Stimulated activated CD8-positive, alpha-beta memory T cell treated with anti-CD3 and anti-CD28 coated beads, Interleukin-7, amount 100 ng/mL, for 1 hour (primary cell): ENCODE measurements around the gene PRELID3B.
"Not testable (repeated sequence)": the region's sequence is repeated elsewhere in the genome, so short reads cannot be mapped to it uniquely, and the experiment has no call there.

Experiments
- DNase-seq, 2 donors: peaks; one replicate each; pipeline ENCODE4 v3.0.0-alpha.2; 2020; ENCODE audit warnings: low read depth in 2 of 2

PRELID3B gene

GRCh38 chr20:59050437-59050836 lies 7.9 kb upstream of the PRELID3B start:
- DNase-seq, result no peak

- DNase-seq, result no peak
Observed at GRCh38 chr20:59048681-59049030, 6.1 kb upstream of the PRELID3B start.

GRCh38 chr20:59047938-59048680 lies 5.5 kb upstream of the PRELID3B start:
- DNase-seq, result no peak

- DNase-seq, result no peak
Observed at GRCh38 chr20:59046862-59047261, 4.3 kb upstream of the PRELID3B start.

GRCh38 chr20:59044796-59045195 lies 2.2 kb upstream of the PRELID3B start:
- no peak for DNase-seq

GRCh38 chr20:59044295-59044694 lies 1.7 kb upstream of the PRELID3B start:
- DNase-seq, result no peak

GRCh38 chr20:59043698-59044097 lies 1.1 kb upstream of the PRELID3B start:
- DNase-seq, result no peak

- peak; percentile 81 to 87 for DNase-seq
Observed at GRCh38 chr20:59042796-59043631, 428 bp upstream of the PRELID3B start.

GRCh38 chr20:59041487-59041886 lies 1.1 kb downstream of the PRELID3B start:
- DNase-seq, result not testable (repeated sequence)

- DNase-seq, result no peak
Observed at GRCh38 chr20:59040667-59041066, 1.9 kb downstream of the PRELID3B start.

- no peak for DNase-seq
Observed at GRCh38 chr20:59039233-59039632, 3.4 kb downstream of the PRELID3B start.

GRCh38 chr20:59037386-59037785 lies 5.2 kb downstream of the PRELID3B start:
- DNase-seq, result no peak

- DNase-seq, result no peak
Observed at GRCh38 chr20:59035381-59035780, 7.2 kb downstream of the PRELID3B start.

GRCh38 chr20:59033616-59034165 lies 8.9 kb downstream of the PRELID3B start:
- no peak for DNase-seq

- DNase-seq, result no peak
Observed at GRCh38 chr20:59033093-59033492, 9.5 kb downstream of the PRELID3B start.

- no peak for DNase-seq
Observed at GRCh38 chr20:59032713-59033059, 9.9 kb downstream of the PRELID3B start.

GRCh38 chr20:59032023-59032712 lies 10.4 kb downstream of the PRELID3B start, which contains the start of gene ATP5F1E:
ATP5F1E (minus strand) TSS chr20:59032335; CDS start chr20:59032251, 84 bp downstream.
- DNase-seq, result peak; percentile 93

GRCh38 chr20:59031564-59032022 lies 11.0 kb downstream of the PRELID3B start:
- no peak for DNase-seq

GRCh38 chr20:59030911-59031563 lies 11.5 kb downstream of the PRELID3B start:
- DNase-seq, result no peak

- DNase-seq, result no peak
Observed at GRCh38 chr20:59028812-59029211, 13.8 kb downstream of the PRELID3B start.

- no peak for DNase-seq
Observed at GRCh38 chr20:59027741-59028320, 14.8 kb downstream of the PRELID3B start.
